Small intestine (tissue), 16 donors: Measurements from ENCODE around the gene NME9. TPM values are rescaled to one million over a fixed set of nuclear protein-coding genes. Genes with fewer than 3 reads are reported as not detected.
"Not testable (repeated sequence)": the region's sequence is repeated elsewhere in the genome, so short reads cannot be mapped to it uniquely, and the experiment has no call there.

Experiments used
- DNase-seq, 2 donors: peaks; one replicate each; pipeline versions ENCODE4 v3.0.0 to v3.0.0-alpha.2; 2013
- FAIRE-seq: peaks from 2 replicates; lab custom pipeline; 2012; peaks lifted over from hg19 to GRCh38; lab: Jason Lieb, UNC
- H3K27ac ChIP-seq, 3 donors: one replicate each; pipeline ENCODE4 v1.5.1; 2013; ENCODE audit warnings: low read length in 2 of 3, mild to moderate bottlenecking in 2 of 3, control low read depth in 1 of 3, inconsistent platforms in 1 of 3, low read depth in 1 of 3, moderate library complexity in 1 of 3
- H3K27me3 ChIP-seq, 3 donors: one replicate each; pipeline ENCODE4 v1.6.1; 2013; ENCODE audit warnings: low read length in 3 of 3, inconsistent platforms in 1 of 3; ENCODE audit not compliant: control insufficient read depth in 3 of 3, insufficient read depth in 3 of 3
- H3K36me3 ChIP-seq, 3 donors: one replicate each; pipeline ENCODE4 v1.6.1; 2013; ENCODE audit warnings: low read length in 3 of 3, inconsistent platforms in 1 of 3, low read depth in 1 of 3, mild to moderate bottlenecking in 1 of 3, moderate library complexity in 1 of 3; ENCODE audit not compliant: control insufficient read depth in 3 of 3, insufficient read depth in 2 of 3
- H3K4me1 ChIP-seq, 3 donors: one replicate each; pipeline ENCODE4 v1.6.1; 2013; ENCODE audit warnings: low read length in 2 of 3, inconsistent platforms in 1 of 3, low read depth in 1 of 3, mild to moderate bottlenecking in 1 of 3, moderate library complexity in 1 of 3; ENCODE audit not compliant: control insufficient read depth in 3 of 3, insufficient read depth in 2 of 3
- H3K4me3 ChIP-seq, 3 donors: one replicate each; pipeline ENCODE4 v1.5.1; 2013; ENCODE audit warnings: low read length in 3 of 3, control low read depth in 1 of 3, inconsistent platforms in 1 of 3, low read depth in 1 of 3, mild to moderate bottlenecking in 1 of 3, moderate library complexity in 1 of 3
- H3K9me3 ChIP-seq, 2 donors: one replicate each; pipeline ENCODE4 v1.6.1; 2013; ENCODE audit warnings: low read depth in 1 of 2, low read length in 1 of 2; ENCODE audit not compliant: control insufficient read depth in 2 of 2, insufficient read depth in 1 of 2
- WGBS, 3 donors: extraction: QIAGEN DNeasy Blood & Tissue Kit; methylation state at CpG; one replicate each; pipeline ENCODE4 v1.1.7; 2013; 5-methylcytosine and 5-hydroxymethylcytosine counted together
- long read RNA-seq, 10 donors: transcript quantifications; one replicate each; lab custom pipeline, GENCODE V29; 2026
- polyA plus RNA-seq, 4 donors: library from polyadenylated mRNA; stranded (reverse) in 3 of 4; unstranded in 1 of 4; fragments of 200-250 nt in 3 of 4; fragments of 120-200 nt in 1 of 4; gene quantifications; one replicate each; pipeline versions ENCODE4 v1.2.1 to v1.2.3, GENCODE V29; 2013
- donor health status: healthy with polysubstance abuse.
- donor health status: control.
- donor health status: control.
- donor health status: Bipolar disorder and iron deficiency.
- donor health status: healthy.

The NME9 gene
- under 1 TPM in 2 of 4 donors, not detected in 2; 0.13 to 0.84 TPM for polyA plus RNA-seq
- long read RNA-seq, donor 1 = 0 reads
- long read RNA-seq, donor 2 = 0 reads
- long read RNA-seq, donor 3 = 0 reads
- long read RNA-seq, donor 4 = 0 reads
- long read RNA-seq, donor 5 = 0 reads
- long read RNA-seq, donor 6 = 0 reads
- long read RNA-seq, donor 7 = 0 reads
- long read RNA-seq, donor 8 = 0 reads
- long read RNA-seq, donor 9 = 0 reads
- long read RNA-seq, donor 10 = 0 reads

- 1% methylated on average over 62 of the region's 62 CpGs for WGBS, 3 donors
- FAIRE-seq = no peak
- peak within 1 kb of the TSS in 1 of 3 donors; percentile 40 for H3K27ac ChIP-seq
Observed at GRCh38 chr3:138329127-138329983, at the start of gene NME9. TSS of gene NME9 (minus strand) at chr3:138329851. CDS start at chr3:138329335, 516 bp downstream.

DNA sequence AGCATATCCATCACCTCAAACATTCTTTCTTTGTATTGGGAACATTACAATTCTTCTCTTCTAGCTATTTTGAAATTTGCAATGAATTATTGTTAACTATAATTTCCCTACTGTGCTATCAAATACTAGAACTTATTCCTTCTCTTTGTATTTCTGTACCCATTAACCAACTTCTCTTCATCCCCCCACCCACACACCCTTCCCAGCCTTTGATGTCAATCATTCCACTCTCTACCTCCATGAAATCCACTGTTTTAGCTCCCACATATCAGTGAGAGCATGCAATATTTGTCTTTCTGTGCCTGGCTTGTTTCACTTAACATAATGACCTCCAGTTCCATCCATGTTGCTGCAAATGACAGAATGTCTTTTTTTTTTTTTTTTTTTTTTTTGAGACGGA lies 49.3 kb upstream of the NME9 start:
- H3K9me3 ChIP-seq = peaks cover 0 to 3% of the 10 kb centered on the region in 2 donors
- no peak for FAIRE-seq
- H3K4me1 ChIP-seq = no peaks in the 10 kb centered on the region
- no peak for DNase-seq
- WGBS, 3 donors = 75 to 100% (median 83%) methylated on average over 1 of the region's 1 CpG
- H3K4me3 ChIP-seq = no peak overlapping the region
- H3K27me3 ChIP-seq = no peaks in the 10 kb centered on the region
- peaks cover 0 to 3% (median 0%) of the 10 kb centered on the region in 3 donors for H3K36me3 ChIP-seq
- H3K27ac ChIP-seq = no peak overlapping the region

More at GRCh38 chr3:138329127-138329983, at the start of gene NME9:
- H3K9me3 ChIP-seq = no peaks in the 10 kb centered on the region
- no peaks in the 10 kb centered on the region for H3K4me1 ChIP-seq
- H3K36me3 ChIP-seq = no peaks in the 10 kb centered on the region
- H3K27me3 ChIP-seq = peaks cover 0 to 3% (median 0%) of the 10 kb centered on the region in 3 donors
- peak within 1 kb of the TSS; percentile 54 to 63 (median 56) for H3K4me3 ChIP-seq
- DNase-seq = peak; percentile 74 to 85

- DNase-seq (no peak), FAIRE-seq (no peak)
- Histone ChIP-seq H3K27me3 (no peaks in the 10 kb centered on the region), H3K4me3 (no peak overlapping the region), H3K4me1 (no peaks in the 10 kb centered on the region), H3K9me3 (peaks cover 0 to 3% of the 10 kb centered on the region in 2 donors), H3K27ac (no peak overlapping the region), H3K36me3 (peaks cover 0 to 3% (median 0%) of the 10 kb centered on the region in 3 donors)
- 76 to 88% (median 77%) methylated on average over 5 of the region's 5 CpGs for WGBS, 3 donors
Observed at GRCh38 chr3:138378331-138378730, 48.7 kb upstream of the NME9 start.

DNA sequence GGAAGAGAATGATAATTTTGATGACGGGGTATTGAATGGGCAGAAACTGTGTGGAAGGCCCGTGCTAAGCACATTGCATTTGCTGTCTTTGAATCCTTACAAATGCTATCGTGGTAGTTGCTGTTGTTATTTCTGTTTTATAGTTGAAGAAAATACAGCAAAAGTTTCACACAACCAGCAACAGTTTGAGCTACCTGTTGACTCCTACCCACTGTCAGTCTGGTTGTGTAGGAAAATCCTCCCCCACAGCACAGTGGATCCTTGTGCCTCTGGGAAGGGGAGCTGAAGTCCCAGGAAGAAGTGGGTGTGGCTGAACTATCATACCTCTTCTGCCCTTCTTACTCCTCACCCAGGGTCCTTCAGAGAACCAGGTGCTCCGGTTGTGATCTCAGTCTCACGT lies 48.2 kb upstream of the NME9 start:
- H3K4me3 ChIP-seq = no peak overlapping the region
- no peaks in the 10 kb centered on the region for H3K4me1 ChIP-seq
- WGBS, 3 donors = 71 to 78% (median 72%) methylated on average over 5 of the region's 5 CpGs
- FAIRE-seq (no peak), DNase-seq (no peak)
- H3K9me3 ChIP-seq = peaks cover 0 to 3% of the 10 kb centered on the region in 2 donors
- peaks cover 0 to 3% (median 0%) of the 10 kb centered on the region in 3 donors for H3K36me3 ChIP-seq
- H3K27me3 ChIP-seq = no peaks in the 10 kb centered on the region
- H3K27ac ChIP-seq = no peak overlapping the region

GRCh38 chr3:138377212-138377611 lies 47.6 kb upstream of the NME9 start:
- not testable (repeated sequence) for H3K27me3 ChIP-seq, H3K9me3 ChIP-seq, H3K27ac ChIP-seq, H3K36me3 ChIP-seq, H3K4me3 ChIP-seq, DNase-seq, FAIRE-seq, H3K4me1 ChIP-seq
- WGBS, 3 donors = 85 to 94% (median 86%) methylated on average over 11 of the region's 11 CpGs

DNA sequence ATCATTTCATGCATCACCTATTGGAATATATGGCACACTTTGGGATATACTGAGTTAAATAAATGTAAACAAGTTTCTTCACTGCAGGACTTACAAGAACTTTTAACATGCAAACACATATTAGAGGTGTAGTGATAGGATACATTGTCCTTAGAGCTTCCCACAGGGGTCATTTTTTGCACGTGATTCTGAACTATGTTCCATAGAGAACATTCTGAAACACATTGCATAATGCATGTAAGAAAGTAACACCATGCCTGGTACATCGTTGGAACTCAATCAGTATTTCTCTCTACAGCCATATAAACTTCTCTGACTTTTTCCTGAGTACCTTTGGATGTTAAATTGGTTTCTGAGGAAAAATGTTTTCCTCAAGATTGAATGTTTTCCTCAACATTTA lies 47.0 kb upstream of the NME9 start:
- DNase-seq = no peak
- Histone ChIP-seq H3K36me3 (peaks cover 0 to 3% (median 0%) of the 10 kb centered on the region in 3 donors), H3K9me3 (peaks cover 0 to 3% of the 10 kb centered on the region in 2 donors), H3K4me3 (no peak overlapping the region), H3K27ac (no peak overlapping the region), H3K4me1 (no peaks in the 10 kb centered on the region), H3K27me3 (no peaks in the 10 kb centered on the region)
- no peak for FAIRE-seq
- 63 to 83% (median 69%) methylated on average over 2 of the region's 2 CpGs for WGBS, 3 donors

GRCh38 chr3:138375447-138375846 lies 45.8 kb upstream of the NME9 start:
- Histone ChIP-seq H3K27ac (no peak overlapping the region), H3K4me3 (no peak overlapping the region), H3K36me3 (peaks cover 0 to 3% (median 0%) of the 10 kb centered on the region in 3 donors), H3K9me3 (peaks cover 0 to 3% of the 10 kb centered on the region in 2 donors), H3K4me1 (no peaks in the 10 kb centered on the region), H3K27me3 (no peaks in the 10 kb centered on the region)
- FAIRE-seq (no peak), DNase-seq (no peak)
- 69 to 74% (median 71%) methylated on average over 4 of the region's 4 CpGs for WGBS, 3 donors

DNA sequence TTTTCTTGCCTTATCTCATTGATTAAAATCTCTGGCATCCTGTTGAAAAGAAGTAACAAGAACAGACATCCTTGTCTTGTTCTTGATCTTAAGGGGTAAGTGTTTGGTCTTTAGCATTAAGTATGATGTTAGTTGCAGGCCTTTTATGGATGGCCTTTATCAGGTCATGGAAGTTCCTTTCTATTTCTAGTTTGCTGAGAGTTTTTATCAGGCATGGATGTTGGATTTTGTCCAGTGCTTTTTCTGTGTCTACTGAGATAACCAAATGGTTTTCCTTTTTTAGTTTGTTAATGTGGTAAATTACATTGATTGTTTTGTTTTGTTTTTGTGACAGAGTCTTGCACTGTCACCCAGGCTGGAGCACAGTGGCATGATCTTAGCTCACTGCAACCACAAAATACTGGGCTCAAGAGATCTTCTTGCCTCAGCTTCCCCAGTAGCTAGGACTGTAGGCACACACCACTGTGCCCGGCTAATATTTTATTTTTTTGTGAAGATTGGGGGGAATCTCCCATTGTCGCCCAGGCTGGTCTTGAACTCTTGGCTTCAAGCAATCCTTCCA lies 45.0 kb upstream of the NME9 start:
- DNase-seq (no peak), FAIRE-seq (no peak)
- H3K36me3 ChIP-seq = peaks cover 0 to 3% (median 0%) of the 10 kb centered on the region in 3 donors
- no peak overlapping the region for H3K27ac ChIP-seq
- H3K4me1 ChIP-seq = no peaks in the 10 kb centered on the region
- H3K9me3 ChIP-seq = peaks cover 0 to 3% of the 10 kb centered on the region in 2 donors
- H3K4me3 ChIP-seq = no peak overlapping the region
- WGBS, 3 donors = 59 to 74% (median 66%) methylated on average over 2 of the region's 2 CpGs
- no peaks in the 10 kb centered on the region for H3K27me3 ChIP-seq
